Parathyroid adenoma (tissue), 2 donors: ENCODE data around the gene TP53INP2.

Experiments
- H2AFZ ChIP-seq: fragments of 300-600 bp; sonication (generic); one replicate; pipeline ENCODE4 v1.7.0; 2017; ENCODE audit warnings: antibody characterized with exemption, mild to moderate bottlenecking
- H3K27ac ChIP-seq: fragments of 300-600 bp; sonication (generic); one replicate; pipeline ENCODE4 v1.7.0; 2017
- H3K27me3 ChIP-seq: fragments of 300-600 bp; sonication (generic); one replicate; pipeline ENCODE4 v1.7.0; 2017; ENCODE audit warnings: low read length; ENCODE audit not compliant: control insufficient read depth, insufficient read depth
- H3K36me3 ChIP-seq: fragments of 300-600 bp; sonication (generic); one replicate; pipeline ENCODE4 v1.7.0; 2017; ENCODE audit warnings: low read length; ENCODE audit not compliant: control insufficient read depth, insufficient read depth
- H3K4me1 ChIP-seq: fragments of 300-600 bp; sonication (generic); one replicate; pipeline ENCODE4 v1.7.0; 2017; ENCODE audit warnings: control low read depth
- H3K4me2 ChIP-seq: fragments of 300-600 bp; sonication (generic); one replicate; pipeline ENCODE4 v1.7.0; 2017; ENCODE audit warnings: low read length
- H3K4me3 ChIP-seq: fragments of 300-600 bp; sonication (generic); one replicate; pipeline ENCODE4 v1.7.0; 2017; ENCODE audit warnings: low read depth, low read length
- H3K79me2 ChIP-seq: fragments of 300-600 bp; sonication (generic); one replicate; pipeline ENCODE4 v1.7.0; 2017; ENCODE audit warnings: control low read depth
- H3K9ac ChIP-seq: fragments of 300-600 bp; sonication (generic); one replicate; pipeline ENCODE4 v1.7.0; 2017; ENCODE audit warnings: mild to moderate bottlenecking
- H3K9me3 ChIP-seq: fragments of 300-600 bp; sonication (generic); one replicate; pipeline ENCODE4 v1.7.0; 2017; ENCODE audit warnings: low read length; ENCODE audit not compliant: control insufficient read depth
- CTCF ChIP-seq: fragments of 300-600 bp; sonication (generic); IDR thresholded peaks from one replicate; pipeline ENCODE4 v1.7.0; 2017; ENCODE audit warnings: antibody characterized with exemption, mild to moderate bottlenecking
- donor health status: primary hyperparathyroidism.

Gene TP53INP2

GRCh38 chr20:34748709-34749108 lies 44.6 kb downstream of the TP53INP2 start:
- Histone ChIP-seq H3K9ac (no peak overlapping the region), H3K4me3 (no peak overlapping the region), H3K27me3 (no peaks in the 10 kb centered on the region), H3K4me2 (no peak overlapping the region), H3K36me3 (no peaks in the 10 kb centered on the region), H3K9me3 (no peaks in the 10 kb centered on the region), H3K79me2 (no peaks in the 10 kb centered on the region), H3K4me1 (no peaks in the 10 kb centered on the region), H2AFZ (no peak overlapping the region), H3K27ac (no peak overlapping the region)
- TF ChIP-seq CTCF: no peak

DNA sequence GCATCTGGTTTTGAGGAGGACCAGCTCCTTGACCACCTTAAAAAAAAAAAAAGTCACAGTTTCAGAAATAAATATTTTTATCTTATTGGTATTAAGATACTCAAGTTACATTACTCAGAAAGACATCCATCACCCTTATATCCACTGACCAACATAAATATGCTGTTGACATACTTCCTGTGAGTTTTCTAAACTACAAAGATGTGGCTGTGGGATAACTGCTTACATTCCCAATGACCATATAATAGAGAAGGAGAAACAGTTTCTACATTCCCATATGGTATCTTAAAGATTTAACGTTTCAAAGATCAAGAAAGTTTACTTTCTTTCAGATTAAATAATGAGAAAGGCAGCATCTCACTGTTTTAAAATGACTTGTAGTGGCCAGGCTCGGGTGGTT lies 46.3 kb downstream of the TP53INP2 start:
- H3K36me3 ChIP-seq: no peaks in the 10 kb centered on the region
- H3K9ac ChIP-seq: no peak overlapping the region

DNA sequence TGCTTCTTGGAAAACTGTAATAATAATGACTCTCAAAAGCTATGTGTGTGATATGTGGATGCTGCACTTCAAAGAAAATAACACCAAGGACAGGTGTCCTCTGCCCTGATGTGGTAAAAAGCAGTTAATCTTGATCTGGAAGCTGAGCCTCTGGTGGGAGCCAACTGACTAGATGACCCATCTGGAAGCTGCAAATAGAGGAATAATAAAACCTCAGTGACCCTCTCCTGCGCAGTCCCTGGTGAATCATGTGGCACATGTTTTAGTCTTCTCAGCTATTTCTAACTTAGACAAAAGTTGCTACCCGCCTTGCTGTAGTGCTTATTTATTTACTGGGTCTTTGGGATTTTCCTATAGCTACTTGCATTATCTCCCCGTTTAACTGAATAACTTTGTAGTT lies 47.3 kb downstream of the TP53INP2 start:
- H3K9ac ChIP-seq: no peak overlapping the region
- no peak for TF ChIP-seq CTCF
- no peak overlapping the region for H3K4me3 ChIP-seq
- no peak overlapping the region for H2AFZ ChIP-seq
- H3K36me3 ChIP-seq: no peaks in the 10 kb centered on the region
- H3K27ac ChIP-seq: no peak overlapping the region
- H3K4me1 ChIP-seq: no peaks in the 10 kb centered on the region
- no peaks in the 10 kb centered on the region for H3K9me3 ChIP-seq
- no peaks in the 10 kb centered on the region for H3K27me3 ChIP-seq
- no peak overlapping the region for H3K4me2 ChIP-seq
- no peaks in the 10 kb centered on the region for H3K79me2 ChIP-seq

More for the DNA sequence above, 46.3 kb downstream of the TP53INP2 start:
- Histone ChIP-seq H2AFZ (no peak overlapping the region), H3K4me2 (no peak overlapping the region), H3K4me3 (no peak overlapping the region), H3K9me3 (no peaks in the 10 kb centered on the region), H3K27me3 (no peaks in the 10 kb centered on the region), H3K4me1 (no peaks in the 10 kb centered on the region), H3K79me2 (no peaks in the 10 kb centered on the region), H3K27ac (no peak overlapping the region)
- TF ChIP-seq CTCF: no peak

GRCh38 chr20:34753706-34754461 lies 49.7 kb downstream of the TP53INP2 start:
- no peaks in the 10 kb centered on the region for H3K36me3 ChIP-seq

More at GRCh38 chr20:34753706-34754461, 49.7 kb downstream of the TP53INP2 start:
- Histone ChIP-seq H3K27ac (no peak overlapping the region), H3K27me3 (no peaks in the 10 kb centered on the region), H3K4me3 (no peak overlapping the region), H2AFZ (no peak overlapping the region), H3K9ac (no peak overlapping the region), H3K79me2 (no peaks in the 10 kb centered on the region), H3K4me1 (no peaks in the 10 kb centered on the region), H3K4me2 (no peak overlapping the region), H3K9me3 (no peaks in the 10 kb centered on the region)
- no peak for TF ChIP-seq CTCF
